ENCODE results near the gene PLAC9. TPM values are rescaled to one million over a fixed set of nuclear protein-coding genes. Genes with fewer than 3 reads are reported as not detected.

PLAC9 gene
- total and polyA plus RNA-seq, 2 donors (not counting 1 experiment from before 2014, with no cell fraction given): 16.7 to 40.4 TPM

- Histone ChIP-seq H3K27me3 (ENCODE audit: control insufficient read depth, insufficient read depth, low read length) (no peaks in the 10 kb centered on the region), H3K4me2 (ENCODE audit: extremely low read depth, insufficient read depth, low read length) (peak overlapping the region; percentile 21), H3K79me2 (ENCODE audit: control insufficient read depth, insufficient read depth, low read length) (peaks cover 31% of the 10 kb centered on the region), H4K20me1 (ENCODE audit: control insufficient read depth, extremely low read depth, insufficient read depth, low read length) (no peaks in the 10 kb centered on the region), H3K4me1 (ENCODE audit: control insufficient read depth, extremely low read depth, insufficient read depth, low read length) (peaks cover 72% of the 10 kb centered on the region), H3K9me3 (ENCODE audit: control insufficient read depth, insufficient read depth, low read depth, low read length) (no peaks in the 10 kb centered on the region), H3K36me3 (ENCODE audit: control insufficient read depth, insufficient read depth, low read length) (peaks cover 53% of the 10 kb centered on the region), H2AFZ (ENCODE audit: low read length) (no peak overlapping the region), H3K27ac (ENCODE audit: insufficient read depth, low read length) (peak overlapping the region; percentile 94), H3K9ac (ENCODE audit: insufficient read depth, low read length) (peak overlapping the region; percentile 43), H3K4me3 (replicated peaks in 1 of 4; ENCODE audit: control extremely low read depth in 1 of 4, insufficient read depth in 1 of 4, low read depth in 3 of 4, low read length in 4 of 4) (no peak overlapping the region)
- TF ChIP-seq CTCF (conservative IDR thresholded peaks at IDR 0.05 in 1 of 2, IDR thresholded peaks at IDR 0.05 in 1 of 2; ENCODE audit: low read depth in 1 of 2, low read length in 2 of 2): no peak
- no peak for TF ChIP-seq EZH2 (IDR thresholded peaks at IDR 0.05; ENCODE audit: low read length, missing control alignments)
- DNase-seq (ENCODE audit: low read depth in 2 of 2): peak; percentile 98 to 100
Observed at GRCh38 chr10:80158598-80159127, 26.1 kb downstream of the PLAC9 start.

- H2AFZ ChIP-seq (ENCODE audit: low read length): no peak overlapping the region
- H4K20me1 ChIP-seq (ENCODE audit: control insufficient read depth, extremely low read depth, insufficient read depth, low read length): no peaks in the 10 kb centered on the region
- H3K27me3 ChIP-seq (ENCODE audit: control insufficient read depth, insufficient read depth, low read length): no peaks in the 10 kb centered on the region
- H3K9ac ChIP-seq (ENCODE audit: insufficient read depth, low read length): peak overlapping the region; percentile 43
- TF ChIP-seq CTCF (conservative IDR thresholded peaks at IDR 0.05 in 1 of 2, IDR thresholded peaks at IDR 0.05 in 1 of 2; ENCODE audit: low read depth in 1 of 2, low read length in 2 of 2): no peak
- H3K36me3 ChIP-seq (ENCODE audit: control insufficient read depth, insufficient read depth, low read length): peaks cover 50% of the 10 kb centered on the region
- peaks cover 29% of the 10 kb centered on the region for H3K79me2 ChIP-seq (ENCODE audit: control insufficient read depth, insufficient read depth, low read length)
- peak overlapping the region; percentile 21 for H3K4me2 ChIP-seq (ENCODE audit: extremely low read depth, insufficient read depth, low read length)
- DNase-seq (ENCODE audit: low read depth in 2 of 2): no peak
- H3K4me1 ChIP-seq (ENCODE audit: control insufficient read depth, extremely low read depth, insufficient read depth, low read length): peaks cover 73% of the 10 kb centered on the region
- no peaks in the 10 kb centered on the region for H3K9me3 ChIP-seq (ENCODE audit: control insufficient read depth, insufficient read depth, low read depth, low read length)
- H3K27ac ChIP-seq (ENCODE audit: insufficient read depth, low read length): peak overlapping the region; percentile 94
- no peak overlapping the region for H3K4me3 ChIP-seq (replicated peaks in 1 of 4; ENCODE audit: control extremely low read depth in 1 of 4, insufficient read depth in 1 of 4, low read depth in 3 of 4, low read length in 4 of 4)
Observed at GRCh38 chr10:80159166-80159873, 26.8 kb downstream of the PLAC9 start.

GRCh38 chr10:80160361-80161320 lies 28.1 kb downstream of the PLAC9 start:
- Histone ChIP-seq H3K27ac (ENCODE audit: insufficient read depth, low read length) (peak overlapping the region; percentile 56), H3K9ac (ENCODE audit: insufficient read depth, low read length) (no peak overlapping the region), H4K20me1 (ENCODE audit: control insufficient read depth, extremely low read depth, insufficient read depth, low read length) (no peaks in the 10 kb centered on the region), H3K4me3 (replicated peaks in 1 of 4; ENCODE audit: control extremely low read depth in 1 of 4, insufficient read depth in 1 of 4, low read depth in 3 of 4, low read length in 4 of 4) (no peak overlapping the region), H3K4me2 (ENCODE audit: extremely low read depth, insufficient read depth, low read length) (no peak overlapping the region), H3K36me3 (ENCODE audit: control insufficient read depth, insufficient read depth, low read length) (peaks cover 48% of the 10 kb centered on the region), H3K79me2 (ENCODE audit: control insufficient read depth, insufficient read depth, low read length) (peaks cover 36% of the 10 kb centered on the region), H3K4me1 (ENCODE audit: control insufficient read depth, extremely low read depth, insufficient read depth, low read length) (peaks cover 78% of the 10 kb centered on the region), H3K27me3 (ENCODE audit: control insufficient read depth, insufficient read depth, low read length) (no peaks in the 10 kb centered on the region), H2AFZ (ENCODE audit: low read length) (no peak overlapping the region), H3K9me3 (ENCODE audit: control insufficient read depth, insufficient read depth, low read depth, low read length) (no peaks in the 10 kb centered on the region)
- no peak for DNase-seq (ENCODE audit: low read depth in 2 of 2)
- TF ChIP-seq CTCF (conservative IDR thresholded peaks at IDR 0.05 in 1 of 2, IDR thresholded peaks at IDR 0.05 in 1 of 2; ENCODE audit: low read depth in 1 of 2, low read length in 2 of 2) (no peak), EZH2 (IDR thresholded peaks at IDR 0.05; ENCODE audit: low read length, missing control alignments) (no peak)
